Parathyroid adenoma (tissue), 2 donors: ENCODE measurements around the gene OR2V2.

Experiments
- H2AFZ ChIP-seq: fragments of 300-600 bp; sonication (generic); one replicate; pipeline ENCODE4 v1.7.0; 2017; ENCODE audit warnings: antibody characterized with exemption, mild to moderate bottlenecking
- H3K27ac ChIP-seq: fragments of 300-600 bp; sonication (generic); one replicate; pipeline ENCODE4 v1.7.0; 2017
- H3K27me3 ChIP-seq: fragments of 300-600 bp; sonication (generic); one replicate; pipeline ENCODE4 v1.7.0; 2017; ENCODE audit warnings: low read length; ENCODE audit not compliant: control insufficient read depth, insufficient read depth
- H3K36me3 ChIP-seq: fragments of 300-600 bp; sonication (generic); one replicate; pipeline ENCODE4 v1.7.0; 2017; ENCODE audit warnings: low read length; ENCODE audit not compliant: control insufficient read depth, insufficient read depth
- H3K4me1 ChIP-seq: fragments of 300-600 bp; sonication (generic); one replicate; pipeline ENCODE4 v1.7.0; 2017; ENCODE audit warnings: control low read depth
- H3K4me2 ChIP-seq: fragments of 300-600 bp; sonication (generic); one replicate; pipeline ENCODE4 v1.7.0; 2017; ENCODE audit warnings: low read length
- H3K4me3 ChIP-seq: fragments of 300-600 bp; sonication (generic); one replicate; pipeline ENCODE4 v1.7.0; 2017; ENCODE audit warnings: low read depth, low read length
- H3K79me2 ChIP-seq: fragments of 300-600 bp; sonication (generic); one replicate; pipeline ENCODE4 v1.7.0; 2017; ENCODE audit warnings: control low read depth
- H3K9ac ChIP-seq: fragments of 300-600 bp; sonication (generic); one replicate; pipeline ENCODE4 v1.7.0; 2017; ENCODE audit warnings: mild to moderate bottlenecking
- H3K9me3 ChIP-seq: fragments of 300-600 bp; sonication (generic); one replicate; pipeline ENCODE4 v1.7.0; 2017; ENCODE audit warnings: low read length; ENCODE audit not compliant: control insufficient read depth
- TF ChIP-seq, protein P1 (sequence below): fragments of 300-600 bp; sonication (generic); IDR thresholded peaks from one replicate; pipeline ENCODE4 v1.7.0; 2017; ENCODE audit warnings: antibody characterized with exemption, mild to moderate bottlenecking
- donor health status: primary hyperparathyroidism.

OR2V2 gene

GRCh38 chr5:181203777-181204112, 56.4 kb downstream of the OR2V2 start:
- Histone ChIP-seq H3K4me1 (peaks cover 20% of the 10 kb centered on the region), H3K27me3 (no peaks in the 10 kb centered on the region), H3K36me3 (no peaks in the 10 kb centered on the region), H2AFZ (peak overlapping the region; percentile 90), H3K4me3 (peak overlapping the region; percentile 43), H3K9ac (no peak overlapping the region), H3K4me2 (peak overlapping the region; percentile 73), H3K79me2 (no peaks in the 10 kb centered on the region), H3K9me3 (no peaks in the 10 kb centered on the region), H3K27ac (peak overlapping the region; percentile 79)
- TF ChIP-seq, protein P1, sequence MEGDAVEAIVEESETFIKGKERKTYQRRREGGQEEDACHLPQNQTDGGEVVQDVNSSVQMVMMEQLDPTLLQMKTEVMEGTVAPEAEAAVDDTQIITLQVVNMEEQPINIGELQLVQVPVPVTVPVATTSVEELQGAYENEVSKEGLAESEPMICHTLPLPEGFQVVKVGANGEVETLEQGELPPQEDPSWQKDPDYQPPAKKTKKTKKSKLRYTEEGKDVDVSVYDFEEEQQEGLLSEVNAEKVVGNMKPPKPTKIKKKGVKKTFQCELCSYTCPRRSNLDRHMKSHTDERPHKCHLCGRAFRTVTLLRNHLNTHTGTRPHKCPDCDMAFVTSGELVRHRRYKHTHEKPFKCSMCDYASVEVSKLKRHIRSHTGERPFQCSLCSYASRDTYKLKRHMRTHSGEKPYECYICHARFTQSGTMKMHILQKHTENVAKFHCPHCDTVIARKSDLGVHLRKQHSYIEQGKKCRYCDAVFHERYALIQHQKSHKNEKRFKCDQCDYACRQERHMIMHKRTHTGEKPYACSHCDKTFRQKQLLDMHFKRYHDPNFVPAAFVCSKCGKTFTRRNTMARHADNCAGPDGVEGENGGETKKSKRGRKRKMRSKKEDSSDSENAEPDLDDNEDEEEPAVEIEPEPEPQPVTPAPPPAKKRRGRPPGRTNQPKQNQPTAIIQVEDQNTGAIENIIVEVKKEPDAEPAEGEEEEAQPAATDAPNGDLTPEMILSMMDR: no peak

GRCh38 chr5:181204113-181204825, 56.9 kb downstream of the OR2V2 start:
- Histone ChIP-seq H3K27me3 (no peaks in the 10 kb centered on the region), H3K9me3 (no peaks in the 10 kb centered on the region), H3K36me3 (no peaks in the 10 kb centered on the region), H2AFZ (peak overlapping the region; percentile 90), H3K4me3 (peak overlapping the region; percentile 52), H3K4me2 (peak overlapping the region; percentile 73), H3K27ac (peak overlapping the region; percentile 79), H3K4me1 (peaks cover 16% of the 10 kb centered on the region), H3K79me2 (no peaks in the 10 kb centered on the region), H3K9ac (no peak overlapping the region)
- TF ChIP-seq, protein P1: no peak

GRCh38 chr5:181204826-181205760, 57.7 kb downstream of the OR2V2 start, which contains the start of gene TRIM7:
TSS of gene TRIM7 (minus strand) at chr5:181205196. CDS start at chr5:181205110, 86 bp downstream.
- no peaks in the 10 kb centered on the region for H3K79me2 ChIP-seq
- H3K27me3 ChIP-seq: no peaks in the 10 kb centered on the region
- peak within 1 kb of the TSS; percentile 79 for H3K27ac ChIP-seq
- peak within 1 kb of the TSS; percentile 52 for H3K4me3 ChIP-seq
- H3K9ac ChIP-seq: peak within 1 kb of the TSS; percentile 39
- H3K4me2 ChIP-seq: peak within 1 kb of the TSS; percentile 73
- H2AFZ ChIP-seq: peak within 1 kb of the TSS; percentile 90
- no peaks in the 10 kb centered on the region for H3K36me3 ChIP-seq
- no peaks in the 10 kb centered on the region for H3K9me3 ChIP-seq
- TF ChIP-seq, protein P1: no peak
- H3K4me1 ChIP-seq: peaks cover 9% of the 10 kb centered on the region

DNA sequence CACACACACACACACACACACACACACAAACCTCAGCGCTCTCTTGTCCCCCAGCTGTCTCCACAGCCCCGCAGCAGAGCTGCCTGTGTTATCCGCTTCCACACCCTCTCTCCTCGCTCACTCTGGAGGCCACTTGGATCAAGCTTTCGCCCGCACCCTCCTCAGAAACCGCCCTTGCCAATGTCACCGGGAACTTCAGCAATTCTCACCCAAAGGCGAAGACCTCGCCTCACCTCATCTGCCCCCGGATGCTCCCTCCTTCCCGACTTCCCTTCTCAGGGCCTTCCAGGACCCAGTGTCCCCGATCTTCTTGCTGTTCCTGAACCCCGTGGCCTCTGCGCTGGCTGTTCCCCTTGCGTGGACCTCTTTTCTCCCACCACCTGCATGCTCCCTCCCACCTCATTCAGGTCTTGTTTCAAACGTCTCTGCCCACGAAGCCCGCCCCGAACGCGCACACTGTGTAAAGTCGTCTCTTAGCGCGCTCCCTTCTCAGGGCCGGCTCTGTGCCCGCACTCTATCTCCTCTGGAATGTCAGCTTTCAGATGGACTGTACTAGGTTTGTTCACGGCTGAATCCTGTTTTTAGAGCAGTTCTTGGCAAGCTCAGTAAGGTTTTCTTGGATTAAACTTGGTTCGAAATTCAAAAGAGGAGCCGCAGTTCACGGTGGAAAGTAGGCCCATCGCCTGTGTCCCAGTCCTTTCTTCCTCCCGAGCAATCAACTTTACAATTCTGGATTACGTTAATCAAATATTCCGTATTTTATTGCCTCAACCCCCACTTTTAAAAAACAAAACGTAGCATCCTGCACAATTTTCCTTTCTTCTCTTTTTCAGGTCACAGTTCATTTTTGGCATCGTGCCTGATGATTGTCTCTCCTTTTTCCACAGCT, 58.6 kb downstream of the OR2V2 start:
- peaks cover 9% of the 10 kb centered on the region for H3K4me1 ChIP-seq
- no peaks in the 10 kb centered on the region for H3K79me2 ChIP-seq
- no peaks in the 10 kb centered on the region for H3K9me3 ChIP-seq
- H3K4me3 ChIP-seq: peak overlapping the region; percentile 52
- H3K36me3 ChIP-seq: no peaks in the 10 kb centered on the region
- H3K27me3 ChIP-seq: no peaks in the 10 kb centered on the region
- peak overlapping the region; percentile 73 for H3K4me2 ChIP-seq
- H3K27ac ChIP-seq: peak overlapping the region; percentile 79
- H3K9ac ChIP-seq: no peak overlapping the region
- peak overlapping the region; percentile 90 for H2AFZ ChIP-seq
- TF ChIP-seq, protein P1: no peak
